HG03108 (cell line): ENCODE data around the gene GRM2.

Experiments
- ATAC-seq: cut with Tn5 transposase; IDR thresholded peaks from one replicate; pipeline ENCODE4 v1.9.1; 2021; ENCODE audit warnings: moderate library complexity; ENCODE audit not compliant: unreplicated experiment

Gene GRM2

DNA sequence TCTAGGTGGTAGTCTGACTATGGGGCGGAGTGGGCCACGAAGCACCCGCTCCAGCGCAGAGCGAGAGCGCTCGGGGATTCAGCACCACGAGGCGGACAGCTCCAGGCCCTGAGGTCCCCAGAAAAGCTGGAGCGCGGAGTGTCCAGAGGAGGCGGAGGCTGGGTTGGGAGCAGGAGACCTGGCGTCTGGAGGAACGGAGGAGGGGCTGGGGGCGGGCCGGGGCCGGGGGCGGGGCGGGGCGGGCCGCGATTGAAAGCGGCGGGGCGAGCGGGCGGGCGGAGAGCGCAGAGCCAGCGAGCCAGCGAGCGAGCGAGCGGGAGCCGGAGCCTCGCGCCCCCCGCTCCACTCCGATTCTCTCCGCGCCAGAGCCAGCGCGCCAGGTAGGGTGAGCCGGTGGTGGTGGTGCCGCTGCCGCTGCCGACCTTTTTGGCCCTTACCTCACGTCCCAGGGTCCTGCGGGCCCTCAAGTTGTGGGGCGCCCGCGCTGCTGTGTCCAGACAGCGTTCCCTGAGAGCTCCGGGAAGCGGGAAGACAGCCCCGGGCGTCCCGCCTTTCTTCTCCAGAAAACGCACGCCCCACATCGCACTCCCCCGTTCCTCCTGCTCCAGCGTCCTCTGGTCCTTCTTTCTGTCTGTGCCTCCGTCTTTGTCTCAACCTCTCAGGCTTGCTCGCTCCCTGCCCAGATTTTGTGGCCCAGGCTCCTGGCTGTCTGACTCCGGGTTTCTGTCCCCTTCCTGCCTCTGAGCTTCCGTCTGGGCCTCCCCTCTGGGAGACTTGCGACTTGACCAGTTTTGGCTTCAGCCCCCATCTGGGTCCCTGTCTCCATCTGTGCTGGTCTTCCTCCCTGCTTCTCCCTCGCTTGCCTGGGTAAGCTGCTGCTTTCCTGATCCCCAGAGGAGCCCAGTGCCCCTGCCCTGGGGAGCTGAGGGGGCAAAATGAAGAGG is at the start of gene GRM2:
GRM2 (plus strand) TSS at position 281 of the 944 bp plus-strand sequence. CDS start 1,916 bp downstream, outside the sequence.
- no peak for ATAC-seq

DNA sequence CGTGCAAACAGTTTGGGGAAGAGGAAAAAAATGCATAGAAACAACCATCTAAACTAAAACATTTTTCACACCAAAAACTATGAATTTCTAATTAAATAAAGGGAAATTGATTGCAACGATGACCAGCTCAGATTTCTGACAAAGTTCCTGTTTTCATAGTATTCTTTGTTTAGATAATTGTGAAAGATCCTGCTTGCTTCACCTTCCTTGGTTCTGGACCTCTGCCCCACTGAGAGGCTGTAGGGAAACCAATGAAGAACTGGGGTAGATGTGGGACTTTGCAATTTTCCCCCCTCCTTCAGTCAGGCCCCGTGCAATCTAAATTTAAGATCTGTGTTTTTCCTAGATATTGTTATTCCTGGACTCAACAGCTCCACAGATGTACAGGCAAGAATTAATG is 49.6 kb upstream of the GRM2 start:
- no peak for ATAC-seq

GRCh38 chr3:51659942-51660341 is 46.9 kb upstream of the GRM2 start:
- no peak for ATAC-seq

DNA sequence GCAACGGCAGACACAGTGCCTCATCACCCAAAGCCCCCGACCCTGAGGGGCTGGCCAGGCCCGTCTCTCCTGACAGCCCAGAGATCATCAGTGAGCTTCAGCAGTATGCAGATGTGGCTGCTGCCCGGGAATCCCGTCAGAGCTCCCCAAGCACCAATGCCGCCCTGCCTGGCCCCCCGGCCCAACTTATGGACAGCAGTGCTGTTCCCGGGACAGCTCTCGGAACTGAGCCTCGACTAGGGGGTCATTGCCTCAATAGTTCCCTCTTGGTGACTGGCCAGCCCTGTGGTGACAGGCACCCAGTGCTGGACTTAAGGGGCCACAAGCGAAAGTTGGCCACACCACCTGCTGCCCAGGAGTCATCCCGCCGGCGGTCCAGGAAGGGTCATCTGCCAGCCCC is 44.4 kb upstream of the GRM2 start:
- no peak for ATAC-seq

DNA sequence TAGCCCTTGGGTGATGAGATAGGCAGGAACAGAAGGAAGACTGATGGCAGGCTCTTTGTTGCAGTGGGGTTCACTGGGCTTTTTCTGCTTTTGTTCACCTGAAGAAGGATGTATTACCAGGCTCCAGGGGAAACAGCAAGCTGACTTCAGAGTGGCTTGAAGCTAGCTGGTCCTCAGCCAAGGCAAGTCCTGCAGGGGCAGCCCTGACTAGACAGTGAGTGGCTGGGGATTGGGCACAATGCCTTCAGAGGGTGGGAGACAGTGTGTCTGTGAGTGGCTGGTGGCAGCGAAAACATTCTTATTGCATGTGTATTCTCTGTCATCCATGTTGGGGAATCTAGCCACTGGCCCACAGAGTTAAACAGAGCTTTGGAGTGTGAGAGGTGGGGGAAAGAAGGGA is 38.1 kb upstream of the GRM2 start:
- no peak for ATAC-seq

DNA sequence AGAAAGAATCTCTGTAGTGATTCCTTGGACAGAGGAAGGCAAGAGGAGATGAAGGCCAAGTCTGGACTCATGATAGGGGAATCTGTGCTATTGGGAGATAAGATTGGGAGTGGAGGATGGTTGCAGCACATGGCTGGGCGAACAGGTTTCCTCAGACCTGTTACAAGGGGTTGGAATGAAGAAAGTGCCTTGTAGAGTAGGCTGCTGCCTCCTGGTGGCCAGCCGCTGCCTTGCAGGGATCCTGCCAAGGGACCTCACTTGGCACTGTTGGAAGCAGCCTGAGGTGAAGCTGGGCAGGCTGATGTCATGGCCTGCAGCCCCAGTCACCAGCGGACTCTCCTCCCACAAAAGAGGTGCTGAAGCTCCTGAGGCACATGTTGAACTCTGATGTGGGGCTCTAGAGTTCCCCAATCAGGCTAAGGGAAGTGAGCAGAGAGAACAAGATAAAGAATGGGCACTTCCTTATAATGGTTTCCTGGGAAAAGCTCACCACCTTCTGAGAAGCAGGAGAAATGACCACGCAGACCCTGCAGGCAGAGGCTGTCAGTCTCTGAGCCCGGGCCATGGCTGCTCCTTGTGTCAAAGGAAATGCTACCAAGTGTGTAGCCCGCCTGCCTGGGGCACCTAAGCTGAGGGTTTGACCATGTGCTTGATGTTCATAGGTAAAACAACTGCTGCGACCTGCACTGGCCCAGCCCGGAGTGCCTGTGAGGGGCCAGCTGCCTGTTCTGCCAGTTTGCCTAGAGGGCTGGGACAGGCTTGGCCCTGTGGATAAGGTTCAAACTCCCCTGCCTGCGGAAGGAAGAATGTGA is 37.4 kb upstream of the GRM2 start:
- no peak for ATAC-seq

DNA sequence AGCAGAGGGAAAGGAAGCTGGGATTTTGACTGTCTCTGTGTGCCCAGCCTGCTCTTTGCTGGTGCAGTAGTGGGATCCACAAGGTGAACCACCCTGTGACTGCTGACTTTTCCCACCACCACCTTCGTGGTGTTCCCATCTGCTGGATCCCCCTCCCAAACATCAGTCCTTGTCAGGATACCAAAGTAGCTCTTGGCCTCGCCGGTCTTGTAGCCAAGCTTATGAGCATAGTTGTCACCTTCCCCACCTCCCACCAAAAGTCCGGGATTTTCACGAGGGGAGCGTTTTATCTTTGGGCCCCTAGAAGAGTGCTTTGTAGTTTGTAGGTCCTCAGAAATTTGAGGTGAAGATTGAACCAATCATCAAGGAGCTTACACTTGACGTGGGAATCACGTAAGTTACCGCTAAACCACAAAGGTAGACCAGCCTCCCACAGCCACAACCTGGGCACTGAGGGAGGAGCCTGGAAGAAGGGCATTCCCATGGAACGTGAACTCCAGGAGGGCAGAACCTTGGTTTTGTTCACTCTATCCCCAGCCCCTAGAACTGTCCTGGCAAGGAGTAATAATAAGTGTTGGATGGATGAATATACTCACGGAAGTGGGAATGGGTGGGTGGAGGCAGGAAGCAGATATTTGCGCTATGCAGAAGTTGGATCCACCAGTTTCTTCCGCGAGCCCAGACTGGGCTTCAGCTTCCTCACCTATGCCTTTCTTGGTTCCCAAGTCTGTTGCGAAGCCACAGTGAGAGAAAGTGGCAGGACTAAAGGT is 36.6 kb upstream of the GRM2 start:
- no peak for ATAC-seq

DNA sequence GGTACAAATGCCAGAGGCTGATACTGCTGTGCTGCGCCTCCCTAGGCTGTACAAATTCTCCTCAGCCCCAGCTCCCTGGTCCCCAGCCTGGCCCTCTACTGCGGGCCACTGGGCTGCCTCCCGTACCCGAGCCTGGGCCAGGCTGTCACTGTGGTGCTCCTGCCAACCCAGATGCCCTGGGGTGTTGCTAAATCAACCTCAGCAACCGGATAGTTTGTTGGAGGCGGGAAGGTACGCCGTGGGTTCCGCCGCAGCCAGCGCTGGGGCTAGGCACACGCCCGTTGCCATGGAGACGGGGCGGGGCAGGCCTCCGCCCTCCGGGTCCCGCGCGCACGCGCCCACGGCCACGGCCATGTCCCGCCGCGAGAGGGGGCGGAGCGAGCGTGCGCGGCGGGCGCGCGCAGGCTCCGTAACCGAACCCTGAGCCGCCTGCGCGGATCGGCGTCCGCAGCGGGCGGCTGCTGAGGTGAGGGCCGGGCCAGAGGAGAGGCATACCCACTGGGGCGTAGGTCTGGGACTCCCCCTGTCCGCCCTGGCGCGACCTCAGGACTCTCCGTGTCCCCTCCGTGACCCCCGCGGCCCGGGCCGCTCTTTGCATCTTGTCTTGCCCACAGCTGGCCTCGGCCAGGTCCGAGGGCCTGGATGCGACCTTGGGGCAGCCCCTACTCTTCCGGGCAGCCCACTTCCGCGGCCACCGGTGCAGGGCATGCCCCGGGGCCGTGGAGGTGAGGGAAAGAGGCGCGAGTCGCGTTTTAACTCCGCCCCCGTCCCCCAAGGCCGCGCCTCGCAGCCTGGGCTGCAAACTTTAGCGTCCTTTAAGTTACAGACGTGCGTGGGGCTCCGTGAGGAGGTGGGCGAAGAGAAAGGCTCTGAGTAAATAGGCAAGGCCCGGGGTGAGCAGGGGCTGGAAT is 35.8 kb upstream of the GRM2 start, which contains the start of gene TEX264:
TEX264 (plus strand) TSS at position 430 of the 911 bp plus-strand sequence. CDS start 3,053 bp downstream, outside the sequence.
- ATAC-seq: peak; percentile 69

DNA sequence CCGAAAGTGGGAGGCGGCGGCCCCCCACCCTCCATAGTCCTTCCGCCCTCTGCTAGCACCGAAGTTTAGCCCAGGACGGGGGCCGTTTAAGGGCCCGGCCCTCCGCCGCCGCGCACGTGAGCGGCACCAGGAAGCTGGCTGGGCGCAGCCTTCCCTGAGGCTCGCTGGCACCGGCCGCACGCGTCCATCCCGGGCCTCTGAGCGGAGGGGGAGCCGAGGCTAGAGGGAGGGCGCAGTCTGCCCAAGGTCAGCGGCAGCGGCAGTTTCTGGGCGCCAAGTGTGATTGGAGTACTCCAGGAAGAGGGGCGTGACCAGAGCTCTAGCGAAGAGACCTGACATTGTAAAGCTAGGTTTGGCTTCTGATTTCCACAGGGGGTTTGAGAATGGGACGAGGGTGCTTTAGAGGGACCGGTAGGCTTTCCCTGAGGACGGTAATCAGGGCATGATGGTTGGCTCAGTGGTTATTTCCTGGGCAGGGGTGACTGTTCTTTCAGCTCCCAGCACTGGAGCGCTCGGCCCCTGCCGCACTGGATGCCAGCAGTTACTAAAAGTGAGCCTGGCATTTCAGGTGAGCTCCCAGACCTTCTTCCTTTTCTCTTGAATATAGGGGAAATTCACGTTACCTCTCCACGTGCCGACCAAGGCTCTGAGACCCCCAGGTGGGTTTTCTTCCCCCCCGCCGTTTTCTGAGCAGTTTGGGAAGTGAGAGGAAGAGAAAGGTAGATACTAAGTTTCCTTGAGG is 35.0 kb upstream of the GRM2 start:
- ATAC-seq: peak; percentile 41

GRCh38 chr3:51673181-51673801 is 33.6 kb upstream of the GRM2 start:
- no peak for ATAC-seq

DNA sequence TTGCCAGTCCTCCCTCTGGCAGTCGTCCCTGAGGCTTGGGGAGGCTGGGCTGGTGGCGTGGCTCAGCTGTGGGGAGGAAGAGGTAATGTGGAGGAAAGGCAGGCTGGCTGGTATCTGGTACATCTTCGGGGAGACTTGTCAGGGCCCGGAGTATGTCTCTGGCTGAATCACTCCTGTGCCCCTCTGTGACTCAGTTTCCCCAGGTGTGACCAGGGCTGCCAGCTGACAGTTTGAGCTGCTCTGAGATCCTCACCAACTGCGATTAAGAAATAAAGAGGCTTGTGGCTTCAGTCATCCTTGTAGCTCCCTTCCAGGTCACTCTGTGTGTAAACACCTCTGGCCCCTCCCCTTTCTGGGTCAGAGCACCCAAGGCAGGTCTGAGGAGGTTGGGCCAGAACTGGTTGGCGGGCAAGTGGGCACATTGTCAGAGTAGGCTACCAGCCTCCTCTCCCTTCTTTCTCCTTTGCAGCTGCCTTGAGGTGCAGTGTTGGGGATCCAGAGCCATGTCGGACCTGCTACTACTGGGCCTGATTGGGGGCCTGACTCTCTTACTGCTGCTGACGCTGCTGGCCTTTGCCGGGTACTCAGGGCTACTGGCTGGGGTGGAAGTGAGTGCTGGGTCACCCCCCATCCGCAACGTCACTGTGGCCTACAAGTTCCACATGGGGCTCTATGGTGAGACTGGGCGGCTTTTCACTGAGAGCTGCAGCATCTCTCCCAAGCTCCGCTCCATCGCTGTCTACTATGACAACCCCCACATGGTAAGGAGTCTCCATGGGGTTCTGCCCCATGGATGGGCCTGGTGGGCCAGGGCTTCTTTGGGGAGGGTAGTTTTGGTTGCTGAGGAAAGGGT is 32.8 kb upstream of the GRM2 start:
- ATAC-seq: no peak

GRCh38 chr3:51675201-51675611 is 31.7 kb upstream of the GRM2 start:
- ATAC-seq: no peak

- no peak for ATAC-seq
Observed at GRCh38 chr3:51676102-51676640, 30.7 kb upstream of the GRM2 start.

- no peak for ATAC-seq
Observed at GRCh38 chr3:51677358-51677757, 29.5 kb upstream of the GRM2 start.

- ATAC-seq: no peak
Observed at GRCh38 chr3:51678186-51678585, 28.7 kb upstream of the GRM2 start.

- no peak for ATAC-seq
Observed at GRCh38 chr3:51678641-51679040, 28.2 kb upstream of the GRM2 start.

DNA sequence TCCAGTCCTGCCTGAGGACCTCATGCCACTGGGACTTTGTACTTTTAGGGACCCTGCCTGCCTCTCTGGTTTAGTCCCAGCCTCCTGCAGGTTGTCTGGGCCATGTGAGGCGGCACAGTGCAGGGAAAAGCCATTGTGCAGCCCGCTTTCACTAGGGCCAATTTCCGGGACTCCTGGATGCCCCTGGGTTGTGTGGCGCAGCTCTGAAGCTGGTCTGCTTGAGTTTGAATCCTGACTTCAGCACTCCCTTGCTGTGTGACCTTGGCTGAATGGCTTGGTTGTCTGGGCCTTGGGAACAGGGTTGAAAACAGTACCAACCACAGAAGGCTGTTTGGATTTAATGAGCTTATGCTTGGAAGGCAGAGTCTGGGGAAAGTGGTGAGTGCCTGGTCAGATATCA is 27.6 kb upstream of the GRM2 start:
- ATAC-seq: no peak

DNA sequence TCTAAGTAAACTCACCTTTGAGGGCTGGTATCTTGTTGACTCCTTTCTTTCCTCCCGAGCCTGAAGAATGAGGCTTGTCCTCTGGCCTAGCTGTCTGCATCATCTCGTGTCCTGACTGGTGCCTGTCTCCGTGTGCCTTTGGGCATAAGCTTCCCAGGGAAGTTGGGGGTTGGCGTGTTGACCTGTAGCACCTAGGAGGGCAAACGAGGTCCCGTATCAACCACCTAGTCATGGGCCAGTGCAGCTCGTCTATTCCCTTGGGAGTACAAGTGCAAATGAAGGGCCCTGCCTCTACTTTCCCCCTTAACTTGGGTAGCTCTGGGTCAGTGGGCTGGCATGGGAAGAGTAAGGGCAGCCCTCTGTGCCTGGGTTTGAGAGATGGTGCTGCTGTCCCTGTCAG is 27.1 kb upstream of the GRM2 start:
- ATAC-seq: no peak
